Measurements from ENCODE around the gene SAA1.
"Not testable (repeated sequence)": the region's sequence is repeated elsewhere in the genome, so short reads cannot be mapped to it uniquely, and the experiment has no call there.

Gene SAA1

DNA sequence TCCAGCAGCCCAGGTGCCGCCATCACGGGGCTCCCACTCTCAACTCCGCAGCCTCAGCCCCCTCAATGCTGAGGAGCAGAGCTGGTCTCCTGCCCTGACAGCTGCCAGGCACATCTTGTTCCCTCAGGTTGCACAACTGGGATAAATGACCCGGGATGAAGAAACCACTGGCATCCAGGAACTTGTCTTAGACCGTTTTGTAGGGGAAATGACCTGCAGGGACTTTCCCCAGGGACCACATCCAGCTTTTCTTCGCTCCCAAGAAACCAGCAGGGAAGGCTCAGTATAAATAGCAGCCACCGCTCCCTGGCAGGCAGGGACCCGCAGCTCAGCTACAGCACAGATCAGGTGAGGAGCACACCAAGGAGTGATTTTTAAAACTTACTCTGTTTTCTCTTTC is at the start of gene SAA1:
Gene SAA1, plus strand, starts transcription at position 316 of the 400 bp plus-strand sequence. CDS start 624 bp downstream, outside the sequence.
- DNase-seq (ENCODE audit: low spot score) = no peak

DNA sequence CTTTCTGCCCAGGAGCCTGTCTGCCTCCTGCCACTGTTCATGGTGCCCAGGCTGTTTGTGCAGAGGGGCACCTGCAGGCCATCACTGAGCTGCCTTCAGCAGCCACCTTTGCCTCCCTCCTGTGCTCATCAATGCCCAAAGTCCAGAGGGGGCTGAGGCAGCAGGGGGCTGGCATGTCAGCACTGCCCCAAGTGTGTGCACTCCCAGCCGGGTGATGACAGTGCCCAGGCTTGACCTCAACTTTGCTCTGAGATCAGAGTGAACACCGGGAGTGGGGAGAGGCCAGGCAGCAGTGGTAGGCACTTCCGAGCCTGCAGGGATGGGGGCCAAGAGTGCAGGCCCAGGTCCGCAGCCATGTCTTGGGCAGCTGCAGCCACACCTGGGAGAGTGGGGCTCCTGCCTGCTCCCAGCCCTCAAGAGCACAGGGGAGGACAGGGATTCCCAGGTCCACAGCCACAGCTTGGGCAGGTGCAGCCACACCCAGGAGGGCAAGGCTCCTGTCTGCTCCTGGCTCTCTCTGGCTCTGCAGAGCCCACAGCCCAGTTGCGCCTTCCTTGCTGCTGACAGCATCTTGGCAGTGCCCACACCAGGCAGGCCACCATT is 44.7 kb upstream of the SAA1 start:
- DNase-seq (ENCODE audit: low spot score) = no peak

DNA sequence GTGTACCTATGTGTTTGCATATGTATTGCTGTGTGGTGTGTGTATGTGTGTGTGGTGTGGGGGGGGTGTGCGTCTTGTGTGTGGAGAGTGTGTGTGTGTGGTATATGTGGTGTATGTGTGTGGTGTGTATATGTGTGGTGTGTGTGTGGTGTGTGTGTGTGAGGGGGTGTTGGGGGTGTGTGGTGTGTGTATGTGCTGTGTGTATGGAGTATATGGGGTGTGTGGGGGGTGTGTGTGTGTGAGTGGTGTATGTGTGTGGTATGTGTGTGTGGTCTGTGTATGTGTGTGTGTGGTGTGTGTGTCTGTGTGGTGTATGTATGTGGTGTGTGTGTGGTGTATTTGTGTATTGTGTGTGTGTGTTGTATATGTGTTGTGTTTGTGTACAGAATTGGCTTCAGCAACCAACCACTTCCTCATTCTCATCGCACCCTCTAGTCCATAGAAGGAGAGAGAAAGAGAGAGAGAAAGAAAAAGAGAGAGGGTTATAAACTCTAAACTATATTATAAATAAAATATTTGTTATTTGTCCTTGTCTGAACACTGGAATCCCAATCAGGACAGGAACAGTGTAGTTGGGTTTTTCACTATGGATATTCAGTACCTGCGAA is 43.1 kb upstream of the SAA1 start:
- no peak for DNase-seq (ENCODE audit: low spot score)

DNA sequence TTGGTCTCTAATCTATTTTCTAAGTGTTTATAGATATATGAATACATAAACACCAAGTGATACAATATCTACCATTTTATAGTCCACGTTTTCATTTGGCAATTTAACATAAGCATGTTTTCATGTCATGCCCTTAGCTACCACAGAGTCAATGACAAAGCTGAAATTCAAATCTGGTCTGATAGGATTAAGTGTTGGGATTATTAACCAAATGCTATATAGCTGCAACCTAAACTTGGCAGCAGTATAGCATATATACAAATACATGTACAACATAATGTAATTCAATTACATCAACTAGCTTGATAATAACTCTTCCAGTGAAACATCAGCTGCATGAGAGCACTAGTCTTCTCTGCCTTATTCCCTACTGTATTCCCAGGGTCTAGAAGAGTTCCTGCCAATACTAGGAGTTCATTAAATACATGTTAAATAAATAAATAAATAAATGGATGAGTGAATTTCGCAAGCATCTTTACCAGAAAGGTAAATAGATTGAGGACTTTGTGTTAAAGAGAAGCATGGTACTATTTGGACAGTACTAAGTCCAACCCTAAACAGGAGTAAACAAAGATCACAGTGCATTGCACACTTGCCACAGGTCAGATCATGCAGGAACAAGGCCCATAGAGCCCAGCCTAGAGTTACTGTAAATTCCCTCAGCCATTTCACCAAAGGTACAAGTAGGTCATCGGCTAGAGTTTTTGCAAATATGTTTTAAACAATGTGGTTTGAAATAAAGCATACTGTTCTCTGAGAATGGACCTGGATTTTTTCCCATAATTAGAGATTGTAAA is 42.3 kb upstream of the SAA1 start:
- DNase-seq (ENCODE audit: low spot score) = no peak

DNA sequence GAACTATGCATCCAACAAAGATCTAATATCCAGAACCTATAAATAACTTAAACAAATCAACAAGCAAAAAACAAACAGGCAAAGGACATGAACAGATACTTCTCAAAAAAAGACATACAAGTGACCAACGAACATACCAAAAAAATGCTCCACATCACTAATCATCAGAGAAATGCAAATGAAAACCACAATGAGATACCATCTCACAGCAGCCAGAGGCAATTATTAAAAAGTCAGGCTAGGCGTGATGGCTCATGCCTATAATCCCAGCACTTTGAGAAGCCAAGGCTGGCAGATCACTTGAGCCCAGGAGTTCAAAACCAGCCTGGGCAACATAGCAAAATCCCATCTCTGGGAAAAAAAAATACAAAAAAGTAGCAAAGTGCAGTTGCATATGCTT is 40.2 kb upstream of the SAA1 start:
- no peak for DNase-seq (ENCODE audit: low spot score)

GRCh38 chr11:18229501-18229900 is 36.6 kb upstream of the SAA1 start:
- peak; percentile 49 for DNase-seq (ENCODE audit: low spot score)

GRCh38 chr11:18230859-18231258 is 35.2 kb upstream of the SAA1 start:
- no peak for DNase-seq (ENCODE audit: low spot score)

DNA sequence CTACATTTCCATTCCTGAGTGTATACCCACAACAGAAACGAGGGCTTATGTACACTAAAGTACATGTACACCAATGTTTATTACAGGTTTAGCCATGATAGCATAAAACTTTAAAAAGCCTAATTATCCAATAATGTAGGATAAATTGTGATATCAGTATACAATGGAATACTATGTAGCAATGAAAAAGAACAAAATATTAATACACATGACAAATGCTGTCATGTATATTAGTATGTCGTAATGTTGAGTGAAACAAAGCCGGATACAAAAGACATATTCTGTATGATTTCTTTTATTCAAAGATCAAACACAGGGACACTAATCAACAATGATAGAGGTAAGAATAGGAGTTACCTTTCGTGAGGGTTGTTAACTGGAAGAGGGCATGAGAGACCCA is 32.2 kb upstream of the SAA1 start:
- no peak for DNase-seq (ENCODE audit: low spot score)

GRCh38 chr11:18235394-18236334 is 30.4 kb upstream of the SAA1 start:
- no peak for DNase-seq (ENCODE audit: low spot score)

DNA sequence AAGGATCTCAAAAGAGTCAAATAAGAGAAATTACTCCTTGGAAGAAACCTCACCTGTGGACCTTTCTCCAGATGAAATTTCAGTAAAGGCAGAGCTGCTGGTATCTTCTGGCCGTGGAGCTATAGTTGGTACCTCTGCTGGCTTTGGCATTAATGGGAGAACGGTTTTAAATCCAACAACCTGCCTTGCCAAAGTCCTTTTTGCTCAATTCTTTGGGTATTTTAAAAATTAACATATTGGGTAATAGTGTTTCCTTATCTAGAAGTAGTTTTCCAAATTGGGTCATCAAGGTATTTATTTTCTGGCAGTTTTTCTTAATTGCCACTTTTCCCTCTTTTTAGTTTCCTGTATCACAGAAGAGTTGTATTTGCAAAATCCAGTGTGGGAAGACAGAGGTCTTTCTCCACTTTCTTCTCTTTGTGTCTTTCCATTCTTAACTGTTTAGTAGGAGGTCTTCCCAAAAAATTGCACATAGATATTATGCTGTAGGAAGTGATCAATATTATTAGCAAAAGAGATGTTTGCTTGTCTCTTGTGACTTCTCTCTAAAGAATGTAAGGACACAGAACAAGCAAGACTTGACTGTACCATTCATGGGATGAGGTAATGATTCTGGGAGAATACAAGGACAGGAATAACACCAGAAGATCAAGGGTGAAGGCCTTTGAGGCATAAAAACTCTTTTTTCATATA is 29.3 kb upstream of the SAA1 start, which contains the start of gene SAA4:
Gene SAA4, minus strand, starts transcription at position 139 of the 693 bp plus-strand sequence. CDS start 876 bp downstream, outside the sequence.
- DNase-seq (ENCODE audit: low spot score) = no peak

DNA sequence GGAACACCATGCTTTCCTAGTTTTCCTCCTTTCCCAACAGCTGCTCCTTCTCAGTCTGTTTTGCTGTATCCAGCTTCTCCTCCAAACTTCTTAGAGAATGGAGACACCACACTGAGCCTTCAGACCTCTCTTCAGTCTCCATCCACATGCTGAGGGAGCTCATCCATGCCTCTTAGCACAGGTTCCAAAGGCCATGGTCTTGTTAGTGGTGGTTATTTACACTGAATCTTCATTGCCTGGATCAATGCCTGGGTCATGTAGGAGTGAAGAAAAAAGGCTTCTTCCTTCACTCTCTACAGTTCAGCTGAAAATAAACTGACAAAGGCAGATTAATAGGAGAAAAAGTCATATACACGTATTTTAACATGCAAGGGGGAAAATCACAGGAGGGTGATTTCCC is 26.4 kb upstream of the SAA1 start:
- DNase-seq (ENCODE audit: low spot score) = no peak

DNA sequence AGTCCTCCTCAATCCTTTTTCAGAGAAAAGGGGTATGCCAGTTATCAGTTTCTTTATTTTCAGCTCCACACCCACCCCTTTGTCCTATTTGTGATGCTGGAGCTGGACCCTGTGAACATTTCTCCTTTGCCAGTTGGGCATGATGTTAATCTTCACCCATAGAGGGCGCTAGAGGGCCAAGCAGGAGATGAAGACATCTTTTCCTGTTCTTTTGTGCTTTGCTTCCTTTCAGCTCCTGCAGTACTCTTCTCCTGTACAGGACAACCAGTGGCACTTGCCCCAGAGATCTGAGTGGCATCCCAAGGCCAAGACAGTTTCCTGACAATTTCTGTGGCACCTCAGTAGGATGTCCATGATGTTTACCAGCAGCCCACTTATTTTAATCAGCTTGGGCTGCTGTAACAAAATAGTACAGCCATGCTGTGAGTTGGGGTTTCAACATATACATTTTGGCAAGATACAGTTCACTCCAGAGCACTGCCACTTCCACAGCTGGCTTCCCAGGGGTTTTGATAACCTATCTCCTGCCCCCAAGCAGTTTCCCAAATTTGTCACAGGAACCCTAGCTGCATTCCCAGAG is 22.2 kb upstream of the SAA1 start:
- DNase-seq (ENCODE audit: low spot score) = peak; percentile 66

DNA sequence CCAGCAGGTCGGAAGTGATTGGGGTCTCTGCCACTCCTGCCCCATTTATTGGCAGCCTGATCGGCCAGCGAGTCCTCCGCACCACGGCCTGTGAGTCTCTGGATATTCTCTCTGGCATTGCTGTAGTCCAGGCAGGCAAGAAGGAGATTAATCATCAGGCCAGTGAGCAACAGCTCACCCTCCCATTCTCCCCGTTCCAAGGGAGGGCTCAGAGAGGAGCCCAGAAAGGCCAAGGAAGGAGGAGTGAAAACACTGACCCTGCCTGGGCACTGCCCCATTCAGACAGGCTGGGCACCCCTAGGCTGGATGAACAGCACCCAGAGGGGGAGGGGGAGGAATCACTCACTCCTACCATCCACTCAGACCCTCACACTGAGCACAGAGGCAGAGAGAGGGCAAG is 20.7 kb upstream of the SAA1 start:
- no peak for DNase-seq (ENCODE audit: low spot score)

GRCh38 chr11:18246379-18247190 is 19.5 kb upstream of the SAA1 start:
- DNase-seq (ENCODE audit: low spot score) = not testable (repeated sequence)

GRCh38 chr11:18247191-18247581 is 18.9 kb upstream of the SAA1 start:
- DNase-seq (ENCODE audit: low spot score) = not testable (repeated sequence)

DNA sequence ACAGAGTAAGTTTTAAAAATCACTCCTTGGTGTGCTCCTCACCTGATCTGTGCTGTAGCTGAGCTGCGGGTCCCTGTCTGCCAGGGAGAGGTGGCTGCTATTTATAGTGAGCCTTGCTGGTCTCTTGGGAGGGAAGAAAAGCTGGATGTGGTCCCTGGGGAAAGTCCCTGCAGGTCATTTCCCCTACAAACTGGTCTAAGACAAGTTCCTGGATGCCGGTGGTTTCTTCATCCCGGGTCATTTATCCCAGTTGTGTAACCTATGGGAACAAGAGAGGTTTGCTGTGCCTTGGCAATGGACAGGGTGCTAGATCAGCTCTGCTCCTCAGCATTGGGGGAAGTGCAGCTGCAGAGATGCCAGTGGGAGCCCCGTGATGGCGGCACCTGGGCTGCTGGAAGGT is 17.5 kb upstream of the SAA1 start, which contains the start of gene SAA2:
Gene SAA2, minus strand, starts transcription at position 108 of the 400 bp plus-strand sequence. CDS start 657 bp downstream, outside the sequence.
- no peak for DNase-seq (ENCODE audit: low spot score)

DNA sequence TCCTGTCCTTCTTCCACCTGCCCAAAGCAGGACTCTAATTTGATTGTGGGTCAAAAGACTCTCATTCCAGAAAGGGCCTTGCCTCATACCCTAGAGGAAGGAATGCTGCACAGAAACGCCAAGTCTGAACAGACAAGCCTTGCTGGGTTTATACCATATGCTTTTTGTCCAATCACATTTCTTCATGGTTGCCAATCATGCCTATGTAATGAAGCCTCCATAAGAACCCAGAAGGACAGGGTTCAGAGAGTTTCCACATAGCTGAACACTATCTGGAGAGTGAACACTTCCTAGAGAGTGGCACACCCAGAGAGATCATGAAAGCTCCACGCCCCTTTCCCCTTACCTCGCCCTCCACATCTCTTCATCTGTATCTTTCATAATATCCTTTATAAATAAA is 12.8 kb upstream of the SAA1 start:
- DNase-seq (ENCODE audit: low spot score) = no peak

GRCh38 chr11:18253778-18254338 is 12.2 kb upstream of the SAA1 start:
- DNase-seq (ENCODE audit: low spot score) = no peak

DNA sequence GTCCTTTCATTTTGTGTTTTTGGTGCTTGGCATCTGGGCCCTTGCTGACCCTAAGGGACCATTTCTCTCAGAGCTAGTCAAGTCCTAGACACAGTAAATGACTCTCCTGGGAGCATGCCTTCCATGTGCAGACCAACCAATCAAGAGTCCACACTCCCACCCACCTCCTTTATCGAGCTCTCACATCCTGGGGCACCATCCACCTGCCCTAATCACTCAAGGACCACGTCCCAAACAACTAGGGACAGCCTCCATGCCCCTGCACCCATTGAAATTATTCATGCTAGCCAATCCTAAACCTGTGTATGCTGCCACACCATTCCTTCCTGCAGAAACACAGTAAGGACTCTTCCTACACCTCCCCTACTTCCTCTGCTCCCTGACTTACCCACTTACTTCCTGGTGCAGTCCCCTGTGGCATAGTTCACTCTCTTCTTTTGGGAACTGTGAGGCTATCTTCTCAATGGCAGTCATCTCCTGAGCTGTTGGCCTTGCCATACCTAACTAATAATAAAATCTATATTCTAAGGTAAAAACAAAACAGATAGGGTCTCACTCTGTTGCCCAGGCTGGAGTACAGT is 11.2 kb upstream of the SAA1 start:
- no peak for DNase-seq (ENCODE audit: low spot score)

Data from germinal center (tissue), 1 donor.